Measurements from ENCODE around the gene MCM8.

- no peak for TF ChIP-seq REST (IDR thresholded peaks at IDR 0.05)
- TF ChIP-seq, protein P1, sequence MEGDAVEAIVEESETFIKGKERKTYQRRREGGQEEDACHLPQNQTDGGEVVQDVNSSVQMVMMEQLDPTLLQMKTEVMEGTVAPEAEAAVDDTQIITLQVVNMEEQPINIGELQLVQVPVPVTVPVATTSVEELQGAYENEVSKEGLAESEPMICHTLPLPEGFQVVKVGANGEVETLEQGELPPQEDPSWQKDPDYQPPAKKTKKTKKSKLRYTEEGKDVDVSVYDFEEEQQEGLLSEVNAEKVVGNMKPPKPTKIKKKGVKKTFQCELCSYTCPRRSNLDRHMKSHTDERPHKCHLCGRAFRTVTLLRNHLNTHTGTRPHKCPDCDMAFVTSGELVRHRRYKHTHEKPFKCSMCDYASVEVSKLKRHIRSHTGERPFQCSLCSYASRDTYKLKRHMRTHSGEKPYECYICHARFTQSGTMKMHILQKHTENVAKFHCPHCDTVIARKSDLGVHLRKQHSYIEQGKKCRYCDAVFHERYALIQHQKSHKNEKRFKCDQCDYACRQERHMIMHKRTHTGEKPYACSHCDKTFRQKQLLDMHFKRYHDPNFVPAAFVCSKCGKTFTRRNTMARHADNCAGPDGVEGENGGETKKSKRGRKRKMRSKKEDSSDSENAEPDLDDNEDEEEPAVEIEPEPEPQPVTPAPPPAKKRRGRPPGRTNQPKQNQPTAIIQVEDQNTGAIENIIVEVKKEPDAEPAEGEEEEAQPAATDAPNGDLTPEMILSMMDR (IDR thresholded peaks at IDR 0.05; ENCODE audit: low read depth, low read length, missing input control) = no peak
These were observed 57.8 kb downstream of the MCM8 start for GRCh38 chr20:6008254-6008653.

Data from liver (tissue), 2 donors.